NCI-H1436 (cell line): Measurements from ENCODE around the gene IRGM.

Experiments used
- DNase-seq: peaks from one replicate; lab custom pipeline; 2025; lab: John Stamatoyannopoulos, UW

IRGM gene

GRCh38 chr5:150895431-150896428, 49.4 kb downstream of the IRGM start:
- DNase-seq, result no peak
